Body of pancreas (tissue), 4 donors: Measurements from ENCODE around the gene SLC12A6.

Source experiments
- POLR2A ChIP-seq, 3 donors: fragments of 450-650 bp; IDR thresholded peaks; one replicate each; pipeline ENCODE4 v1.6.1; 2016; ENCODE audit warnings: antibody characterized with exemption in 3 of 3, mild to moderate bottlenecking in 2 of 3
- TF ChIP-seq, protein P1 (sequence below), 7 experiments: fragments of 450-650 bp in 4 of 7; fragments of 200-600 bp in 3 of 7; sonication (generic) in 3 of 7; IDR thresholded peaks; one replicate each; pipeline ENCODE4 v1.5.1; 2016 to 2019; ENCODE audit warnings: antibody characterized with exemption in 7 of 7

DNA sequence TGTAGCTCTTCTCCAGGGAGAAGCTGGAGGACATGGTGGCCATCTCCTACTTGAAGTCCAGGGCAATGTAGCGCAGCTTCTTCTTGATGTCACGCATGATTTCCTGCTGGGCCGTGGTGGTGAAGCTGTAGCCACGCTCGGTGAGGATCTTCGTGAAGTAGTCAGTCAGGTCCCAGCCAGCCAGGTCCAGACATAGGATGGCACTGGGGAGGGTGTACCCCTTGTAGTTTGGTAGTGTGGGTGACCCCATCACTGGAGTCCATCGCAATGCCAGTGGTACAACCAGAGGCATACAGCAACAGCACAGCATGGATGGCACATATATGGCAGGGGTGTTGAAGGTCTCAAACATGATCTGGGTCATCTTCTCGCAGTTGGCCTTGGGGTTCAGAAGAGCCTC, 36.4 kb upstream of the SLC12A6 start:
- TF ChIP-seq, protein P1, sequence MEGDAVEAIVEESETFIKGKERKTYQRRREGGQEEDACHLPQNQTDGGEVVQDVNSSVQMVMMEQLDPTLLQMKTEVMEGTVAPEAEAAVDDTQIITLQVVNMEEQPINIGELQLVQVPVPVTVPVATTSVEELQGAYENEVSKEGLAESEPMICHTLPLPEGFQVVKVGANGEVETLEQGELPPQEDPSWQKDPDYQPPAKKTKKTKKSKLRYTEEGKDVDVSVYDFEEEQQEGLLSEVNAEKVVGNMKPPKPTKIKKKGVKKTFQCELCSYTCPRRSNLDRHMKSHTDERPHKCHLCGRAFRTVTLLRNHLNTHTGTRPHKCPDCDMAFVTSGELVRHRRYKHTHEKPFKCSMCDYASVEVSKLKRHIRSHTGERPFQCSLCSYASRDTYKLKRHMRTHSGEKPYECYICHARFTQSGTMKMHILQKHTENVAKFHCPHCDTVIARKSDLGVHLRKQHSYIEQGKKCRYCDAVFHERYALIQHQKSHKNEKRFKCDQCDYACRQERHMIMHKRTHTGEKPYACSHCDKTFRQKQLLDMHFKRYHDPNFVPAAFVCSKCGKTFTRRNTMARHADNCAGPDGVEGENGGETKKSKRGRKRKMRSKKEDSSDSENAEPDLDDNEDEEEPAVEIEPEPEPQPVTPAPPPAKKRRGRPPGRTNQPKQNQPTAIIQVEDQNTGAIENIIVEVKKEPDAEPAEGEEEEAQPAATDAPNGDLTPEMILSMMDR (IDR thresholded peaks at IDR 0.05), result no peak
- no peak for TF ChIP-seq POLR2A (IDR thresholded peaks at IDR 0.05)
